Measurements from ENCODE around the gene NOG.

GRCh38 chr17:56545930-56546329 lies 47.6 kb upstream of the NOG start:
- TF ChIP-seq SIN3A (IDR thresholded peaks at IDR 0.05; ENCODE audit: borderline replicate concordance, insufficient read depth, low read depth, low read length) (no peak), CTCF (IDR thresholded peaks at IDR 0.05) (no peak), POLR2AphosphoS5 (IDR thresholded peaks at IDR 0.05; ENCODE audit: low read depth, low read length) (no peak), REST (IDR thresholded peaks at IDR 0.05; ENCODE audit: insufficient read depth in 1 of 2, low read depth in 2 of 2, low read length in 1 of 2) (no peak)

Measured in Panc1 (cell line).